GM12878 (cell line): ENCODE data around the gene CHERP.

Experiments
- CHD2 ChIP-seq: IDR thresholded peaks from 2 replicates; pipeline ENCODE4 v1.6.1; 2011; ENCODE audit warnings: low read depth, low read length, improper control_type of control experiment, borderline replicate concordance
- CTCF ChIP-seq, 3 experiments: IDR thresholded peaks in 2 of 3; conservative IDR thresholded peaks in 1 of 3; 2 replicates each; pipeline ENCODE4 v1.5.1; 2011; ENCODE audit warnings: low read depth in 3 of 3, low read length in 3 of 3, mild to moderate bottlenecking in 3 of 3, control low read depth in 2 of 3, moderate library complexity in 2 of 3, inconsistent platforms in 1 of 3, mixed read lengths in 1 of 3; ENCODE audit not compliant: control insufficient read depth in 2 of 3, insufficient read depth in 1 of 3; ENCODE audit errors: extremely low read depth in 1 of 3
- EZH2 ChIP-seq: IDR thresholded peaks from 2 replicates; pipeline ENCODE4 v1.6.1; 2012; ENCODE audit warnings: low read depth, mild to moderate bottlenecking, control low read depth, inconsistent platforms, low read length, borderline replicate concordance; ENCODE audit not compliant: control insufficient read depth
- KDM1A ChIP-seq: fragments of 200-600 bp; sonication (generic); IDR thresholded peaks from 2 replicates; pipeline ENCODE4 v1.6.1; 2016; ENCODE audit warnings: borderline replicate concordance
- MAX ChIP-seq: IDR thresholded peaks from 2 replicates; pipeline ENCODE4 v1.6.1; 2012; ENCODE audit warnings: low read depth, low read length, improper control_type of control experiment
- MLLT1 ChIP-seq: fragments of 450-650 bp; IDR thresholded peaks from 2 replicates; pipeline ENCODE4 v1.6.1; 2016; ENCODE audit warnings: mild to moderate bottlenecking
- POLR2A ChIP-seq: IDR thresholded peaks from 2 replicates; pipeline ENCODE4 v1.6.1; 2011; ENCODE audit warnings: low read depth, mild to moderate bottlenecking, low read length
- POLR2AphosphoS5 ChIP-seq: IDR thresholded peaks from 2 replicates; pipeline ENCODE4 v1.6.1; 2011; ENCODE audit warnings: mild to moderate bottlenecking, low read length, inconsistent platforms
- SMC3 ChIP-seq: IDR thresholded peaks from 2 replicates; pipeline ENCODE4 v1.6.1; 2011; ENCODE audit warnings: low read length, improper control_type of control experiment, borderline replicate concordance
- TF ChIP-seq, protein P1 (sequence below): IDR thresholded peaks from 2 replicates; pipeline ENCODE4 v1.6.1; 2012; ENCODE audit warnings: low read length, inconsistent platforms

GRCh38 chr19:16508546-16508945 lies 33.7 kb downstream of the CHERP start:
- TF ChIP-seq SMC3 (no peak), CTCF (IDR thresholded peaks at IDR 0.05 in 2 of 3, conservative IDR thresholded peaks at IDR 0.05 in 1 of 3; ENCODE audit: control insufficient read depth in 2 of 3, extremely low read depth in 1 of 3, insufficient read depth in 1 of 3, low read depth in 3 of 3, low read length in 3 of 3) (no peak), POLR2A (no peak), EZH2 (no peak), CHD2 (no peak), KDM1A (no peak), POLR2AphosphoS5 (no peak), MAX (no peak), MLLT1 (no peak)
- TF ChIP-seq, protein P1, sequence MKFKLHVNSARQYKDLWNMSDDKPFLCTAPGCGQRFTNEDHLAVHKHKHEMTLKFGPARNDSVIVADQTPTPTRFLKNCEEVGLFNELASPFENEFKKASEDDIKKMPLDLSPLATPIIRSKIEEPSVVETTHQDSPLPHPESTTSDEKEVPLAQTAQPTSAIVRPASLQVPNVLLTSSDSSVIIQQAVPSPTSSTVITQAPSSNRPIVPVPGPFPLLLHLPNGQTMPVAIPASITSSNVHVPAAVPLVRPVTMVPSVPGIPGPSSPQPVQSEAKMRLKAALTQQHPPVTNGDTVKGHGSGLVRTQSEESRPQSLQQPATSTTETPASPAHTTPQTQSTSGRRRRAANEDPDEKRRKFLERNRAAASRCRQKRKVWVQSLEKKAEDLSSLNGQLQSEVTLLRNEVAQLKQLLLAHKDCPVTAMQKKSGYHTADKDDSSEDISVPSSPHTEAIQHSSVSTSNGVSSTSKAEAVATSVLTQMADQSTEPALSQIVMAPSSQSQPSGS, result no peak
